K562 treated with DMSO at 1 percent for 4 hours (cell line): ENCODE data around the gene PARVB. TPM values are rescaled to one million over a fixed set of nuclear protein-coding genes. Genes with fewer than 3 reads are reported as not detected.

Experiments used
- total RNA-seq: library from RNA; unstranded; fragments of 300-600 nt; gene quantifications from 2 replicates; pipeline ENCODE4 v1.2.3, GENCODE V29; 2022; ENCODE audit not compliant: insufficient read depth

The PARVB gene
- total RNA-seq: 28.7 and 32.8 TPM in 2 replicates

GRCh38 chr22:44024288-44024921 lies at the start of gene PARVB:
Gene PARVB, plus strand, starts transcription at chr22:44024302. Its CDS starts 38 bp downstream, at chr22:44024340.

GRCh38 chr22:44180706-44181032 lies 156.6 kb downstream of the PARVB start, which contains the start of gene PARVG:
Gene PARVG, plus strand, starts transcription at chr22:44180925. Its CDS starts 2,405 bp downstream, at chr22:44183330.

Other genes with a start within 250 kb of the PARVB start
- gene EFCAB6, start 212.0 kb upstream of the PARVB start, total RNA-seq: not detected in 2 replicates
- not detected in 2 replicates for gene SULT4A1, start 161.8 kb upstream of the PARVB start, total RNA-seq
- not detected in 2 replicates for gene PNPLA5, start 132.3 kb upstream of the PARVB start, total RNA-seq
- gene PNPLA3, start 100.5 kb upstream of the PARVB start, total RNA-seq: not detected in 2 replicates
- gene SAMM50, start 68.9 kb upstream of the PARVB start, total RNA-seq: 27.0 and 36.5 TPM in 2 replicates
- not detected in 2 replicates for gene PARVG, start 156.6 kb downstream of the PARVB start, total RNA-seq